Germinal center (tissue), 1 donor: ENCODE data around the gene CEMIP.

Source experiments
- DNase-seq: peaks from one replicate; pipeline ENCODE4 v3.0.0; 2012; ENCODE audit warnings: mixed read lengths, low spot score

CEMIP gene

DNA sequence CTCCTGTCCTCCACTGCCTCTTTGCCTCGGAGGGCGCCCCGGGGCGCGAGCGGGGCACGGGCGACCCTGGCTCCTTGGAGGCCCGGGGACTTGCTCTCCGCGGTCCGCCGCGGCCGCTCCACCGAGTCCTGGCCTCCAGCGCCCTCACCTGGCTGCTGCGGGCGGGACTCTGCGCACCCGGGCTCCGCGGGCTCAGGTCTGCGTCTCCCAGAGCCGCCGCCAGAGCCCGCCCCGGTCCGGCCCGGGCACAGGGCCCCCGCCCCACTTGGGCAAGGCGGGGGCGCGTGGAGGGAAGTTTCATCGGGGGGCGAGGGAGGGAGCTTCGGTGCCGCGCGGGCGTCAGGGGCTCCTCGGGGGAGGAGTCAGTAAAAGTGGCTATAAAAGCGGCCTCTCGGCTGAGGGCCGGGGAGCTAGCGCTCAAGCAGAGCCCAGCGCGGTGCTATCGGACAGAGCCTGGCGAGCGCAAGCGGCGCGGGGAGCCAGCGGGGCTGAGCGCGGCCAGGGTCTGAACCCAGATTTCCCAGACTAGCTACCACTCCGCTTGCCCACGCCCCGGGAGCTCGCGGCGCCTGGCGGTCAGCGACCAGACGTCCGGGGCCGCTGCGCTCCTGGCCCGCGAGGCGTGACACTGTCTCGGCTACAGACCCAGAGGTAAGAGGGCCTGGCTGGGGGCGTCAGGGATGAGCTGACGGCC lies at the start of gene CEMIP:
CEMIP (plus strand) TSS at position 407 of the 694 bp plus-strand sequence. CDS start 94,510 bp downstream, outside the sequence.
- peak; percentile 57 for DNase-seq

DNA sequence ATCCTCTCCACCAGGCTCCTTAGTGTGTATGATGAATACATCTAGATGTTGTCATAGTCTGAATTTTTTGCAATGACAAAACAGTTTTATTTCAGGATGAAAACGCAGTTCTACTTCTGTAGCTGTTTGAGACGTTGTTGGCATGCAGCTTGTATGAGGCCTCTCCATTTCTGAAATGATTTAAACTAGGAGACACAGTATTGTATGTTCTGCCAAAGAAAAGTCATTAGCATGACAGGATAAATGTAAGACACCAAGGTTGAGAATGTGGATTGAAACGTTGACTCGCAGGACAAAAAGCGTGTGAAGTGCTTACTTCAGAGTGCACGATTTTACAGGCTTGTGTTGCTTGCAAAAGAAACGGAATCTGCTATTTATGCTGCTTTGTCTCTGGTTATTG lies 48.8 kb upstream of the CEMIP start:
- no peak for DNase-seq

GRCh38 chr15:80730926-80731325 lies 48.2 kb upstream of the CEMIP start:
- DNase-seq, result no peak

DNA sequence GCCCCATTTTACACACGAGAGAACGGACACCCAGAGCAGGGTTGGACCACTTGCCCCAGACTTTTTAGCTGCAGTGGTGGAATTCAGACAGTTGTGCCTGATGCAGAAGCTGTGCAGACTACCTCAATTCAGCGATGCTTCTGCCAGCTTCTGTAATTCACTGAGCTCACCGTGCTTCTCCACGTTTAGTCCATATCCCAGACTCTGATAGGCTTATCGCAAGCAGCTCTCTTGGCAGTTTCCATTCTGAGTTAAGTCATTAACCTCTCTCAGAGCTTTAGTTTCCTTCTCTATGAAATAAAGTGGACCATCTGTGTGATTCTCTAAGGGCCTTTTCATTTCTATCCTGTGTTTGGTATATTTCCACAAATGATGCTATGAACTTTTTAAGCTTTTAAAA lies 47.0 kb upstream of the CEMIP start:
- no peak for DNase-seq

DNA sequence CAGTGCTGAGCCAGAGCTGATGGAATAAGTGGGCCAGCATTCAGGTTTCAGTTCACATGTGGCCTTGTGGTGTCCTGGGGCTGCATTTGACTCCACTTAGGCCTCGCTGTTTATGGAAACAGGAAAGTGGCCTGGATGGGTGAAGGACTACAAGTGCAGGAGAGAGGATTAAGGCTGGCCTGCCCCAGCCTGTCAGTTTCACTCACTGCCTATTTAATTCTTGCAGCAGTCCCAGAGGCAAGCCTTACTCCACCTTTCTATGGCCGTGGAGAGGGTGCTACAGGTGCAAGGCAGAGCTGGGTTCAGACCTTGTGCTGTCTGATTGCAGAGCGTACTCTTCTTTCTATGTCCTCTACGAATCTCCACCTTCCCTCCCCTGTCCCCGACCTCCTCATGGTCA lies 46.4 kb upstream of the CEMIP start:
- no peak for DNase-seq

GRCh38 chr15:80733460-80733859 lies 45.7 kb upstream of the CEMIP start:
- no peak for DNase-seq

DNA sequence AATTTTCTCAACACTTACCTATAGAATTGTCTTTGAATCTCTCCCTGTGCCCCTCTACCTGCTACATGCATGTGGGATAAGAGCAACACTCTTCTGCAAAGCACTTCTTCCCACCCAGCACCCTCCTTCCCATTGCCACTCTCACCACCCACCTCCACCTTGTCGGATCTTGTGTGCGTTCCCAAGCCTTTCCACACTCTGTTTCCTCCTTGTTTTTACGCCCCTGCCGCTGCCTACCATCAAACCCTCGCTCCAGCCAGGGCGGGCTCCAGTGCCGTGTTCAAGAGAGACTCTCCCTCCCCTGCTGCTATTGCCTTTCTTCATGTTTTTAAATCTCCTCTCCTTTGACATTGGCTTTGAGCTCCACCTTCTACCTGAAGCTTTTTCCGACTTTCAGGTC lies 43.8 kb upstream of the CEMIP start:
- DNase-seq, result no peak

DNA sequence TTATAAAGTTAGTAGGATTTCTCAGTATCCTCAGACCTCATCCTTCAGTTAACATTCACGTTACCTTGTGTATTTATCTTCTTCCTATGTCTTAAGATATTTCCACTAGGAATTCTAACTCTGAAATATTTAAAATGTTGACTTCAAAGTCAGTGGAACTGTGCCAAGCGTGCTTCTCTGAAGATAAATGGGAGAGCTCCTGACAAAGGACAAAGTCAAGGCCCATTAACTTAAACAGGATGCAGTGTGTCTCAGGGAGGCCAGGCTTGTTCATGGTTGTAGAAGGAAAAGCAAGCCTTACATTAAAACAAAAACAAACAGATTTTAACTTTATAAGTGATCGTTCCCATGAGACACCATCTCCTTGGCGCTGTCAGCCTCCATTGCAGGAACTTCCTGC lies 42.6 kb upstream of the CEMIP start:
- no peak for DNase-seq

DNA sequence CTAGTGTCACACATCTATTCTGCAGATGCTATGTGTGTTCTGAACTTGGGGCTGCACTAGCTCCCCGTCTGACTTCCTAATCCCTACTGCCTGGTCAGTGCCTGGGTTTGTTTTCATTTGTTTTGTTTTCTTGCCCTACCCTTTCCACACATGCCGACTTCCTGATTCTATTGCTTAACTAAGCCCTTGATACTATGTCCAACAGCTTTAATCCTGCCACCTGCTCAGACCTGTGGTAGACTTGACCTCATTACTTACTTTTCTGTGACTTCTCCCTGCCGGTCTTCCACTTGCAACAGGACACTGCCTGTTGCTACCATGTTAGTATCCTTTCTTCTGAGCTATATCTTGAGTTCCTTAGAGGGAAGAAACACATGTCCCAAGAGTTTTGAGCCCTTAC lies 39.3 kb upstream of the CEMIP start:
- no peak for DNase-seq

- no peak for DNase-seq
Measured at GRCh38 chr15:80742081-80742480, 37.1 kb upstream of the CEMIP start.

DNA sequence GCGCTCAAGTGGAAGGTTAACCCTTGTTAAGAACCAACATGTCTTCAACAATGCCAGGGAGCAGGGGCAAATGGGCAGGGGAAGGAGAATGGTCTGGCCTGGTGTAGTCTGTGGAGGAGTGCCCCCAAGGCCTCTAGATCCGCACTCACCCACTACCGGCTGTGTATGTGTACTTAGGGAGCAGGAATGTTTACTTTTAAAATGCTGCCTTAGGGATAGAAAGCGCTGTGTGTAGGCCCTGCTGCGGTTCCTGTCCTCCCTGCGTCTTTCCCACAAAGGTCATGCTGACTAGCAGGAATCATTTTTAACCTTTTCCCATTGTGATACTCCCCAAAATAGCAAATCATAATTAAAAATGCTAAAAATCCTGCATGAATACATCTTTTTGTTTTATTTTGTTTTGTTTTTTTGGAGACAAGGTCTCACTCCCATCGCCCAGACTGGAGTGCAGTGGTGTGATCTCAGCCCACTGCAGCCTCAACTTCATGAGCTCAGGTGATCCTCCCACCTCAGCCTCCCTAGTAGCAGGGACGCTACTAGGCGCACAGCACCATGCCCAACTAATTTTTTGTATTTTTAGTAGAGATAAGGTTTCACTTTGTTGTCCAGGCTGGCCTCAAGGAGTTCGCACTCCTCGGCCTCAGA lies 35.9 kb upstream of the CEMIP start:
- no peak for DNase-seq

DNA sequence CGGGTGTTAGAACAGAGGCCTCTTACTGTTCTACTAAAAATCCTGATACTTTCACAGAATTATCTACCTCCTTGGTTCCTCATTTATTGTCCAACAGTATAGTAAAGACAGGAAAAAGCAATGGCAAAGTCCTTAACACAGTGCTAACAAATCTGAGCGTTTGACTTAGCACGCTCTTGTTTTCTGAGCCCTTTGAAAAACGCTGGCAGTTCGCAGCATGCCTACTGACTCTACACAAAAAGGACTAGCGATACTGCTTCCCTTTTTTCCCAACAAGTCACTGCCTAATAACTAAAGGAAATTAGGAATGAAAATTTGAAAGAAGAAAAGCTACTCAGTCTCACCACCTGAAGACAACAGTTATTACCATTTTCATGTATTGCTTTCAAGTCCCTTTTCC lies 34.8 kb upstream of the CEMIP start:
- DNase-seq, result no peak

- DNase-seq, result no peak
Measured at GRCh38 chr15:80744826-80745225, 34.3 kb upstream of the CEMIP start.

GRCh38 chr15:80745888-80746287 lies 33.3 kb upstream of the CEMIP start:
- no peak for DNase-seq

DNA sequence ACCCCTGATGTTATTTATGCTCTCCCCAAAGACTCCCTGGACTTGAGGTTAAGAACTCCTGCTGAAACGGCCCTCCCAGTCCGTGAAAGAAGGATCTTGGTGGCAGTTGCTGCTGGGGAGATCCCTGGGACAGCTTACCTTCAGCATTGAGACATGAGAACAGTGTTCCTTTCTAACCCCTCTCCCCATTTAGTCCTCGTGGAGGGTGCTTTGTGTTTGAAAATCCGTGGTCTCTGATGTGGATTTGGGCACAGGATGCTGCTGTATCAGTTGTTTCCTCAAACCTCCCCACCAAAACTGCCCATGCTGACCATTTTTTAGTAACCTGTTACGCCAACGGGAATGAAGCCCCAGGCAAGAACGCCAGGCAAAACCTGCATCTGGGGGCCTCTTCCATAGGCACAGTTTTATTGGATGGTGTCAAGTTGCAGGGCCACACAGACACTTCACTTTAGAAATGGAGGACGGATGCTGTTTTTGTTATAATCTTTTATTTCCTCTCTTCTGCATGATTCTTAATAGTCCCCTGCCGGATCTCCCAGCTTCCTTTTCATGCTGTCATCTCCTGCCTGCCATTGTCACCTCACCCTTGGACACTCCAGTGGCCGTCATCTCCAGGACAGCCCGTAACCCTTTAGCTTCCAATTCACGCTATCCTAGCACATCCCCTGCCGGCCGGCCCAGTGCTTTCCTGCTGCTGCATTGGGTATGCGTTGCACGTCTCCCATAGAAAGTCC lies 31.7 kb upstream of the CEMIP start:
- no peak for DNase-seq

- no peak for DNase-seq
Measured at GRCh38 chr15:80749589-80749988, 29.6 kb upstream of the CEMIP start.

GRCh38 chr15:80750575-80750974 lies 28.6 kb upstream of the CEMIP start:
- DNase-seq, result no peak

DNA sequence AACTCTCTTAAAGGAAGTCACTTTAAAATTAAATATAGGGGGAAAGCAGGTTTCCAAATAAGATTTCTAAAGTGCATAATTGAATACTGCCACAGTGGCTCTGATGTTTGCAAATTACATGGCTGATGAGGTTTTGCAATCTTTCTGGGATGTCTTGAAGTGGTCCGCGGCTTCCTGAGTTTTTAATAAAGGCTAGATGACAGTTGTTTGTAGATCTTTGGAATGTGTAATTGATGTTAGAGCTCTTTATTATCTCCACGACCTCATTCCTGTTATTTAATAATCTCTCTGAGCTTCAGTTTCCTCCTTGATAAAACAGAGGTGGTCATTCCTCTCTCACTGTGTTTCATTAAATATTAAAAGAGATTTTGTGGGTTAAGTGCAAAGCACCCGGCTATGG lies 27.0 kb upstream of the CEMIP start:
- DNase-seq, result no peak

DNA sequence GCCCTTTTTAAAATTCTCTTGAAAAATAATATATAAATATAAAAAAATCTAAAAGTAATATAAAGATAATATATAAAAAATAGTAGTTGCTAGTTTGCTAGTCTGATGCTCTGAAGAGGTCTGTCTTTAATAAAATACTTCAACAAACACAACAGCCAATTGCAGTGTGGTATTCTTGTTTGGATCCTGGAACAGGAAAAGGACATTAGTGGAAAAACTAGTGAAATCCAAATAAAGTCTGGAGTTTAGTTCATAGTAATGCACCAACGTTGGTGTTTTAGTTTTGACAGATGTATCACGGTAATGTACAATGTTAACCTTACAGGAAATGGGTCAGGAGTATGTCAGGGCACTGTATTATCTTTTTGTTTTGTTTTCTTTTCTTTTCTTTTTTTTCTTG lies 26.0 kb upstream of the CEMIP start:
- DNase-seq, result no peak

DNA sequence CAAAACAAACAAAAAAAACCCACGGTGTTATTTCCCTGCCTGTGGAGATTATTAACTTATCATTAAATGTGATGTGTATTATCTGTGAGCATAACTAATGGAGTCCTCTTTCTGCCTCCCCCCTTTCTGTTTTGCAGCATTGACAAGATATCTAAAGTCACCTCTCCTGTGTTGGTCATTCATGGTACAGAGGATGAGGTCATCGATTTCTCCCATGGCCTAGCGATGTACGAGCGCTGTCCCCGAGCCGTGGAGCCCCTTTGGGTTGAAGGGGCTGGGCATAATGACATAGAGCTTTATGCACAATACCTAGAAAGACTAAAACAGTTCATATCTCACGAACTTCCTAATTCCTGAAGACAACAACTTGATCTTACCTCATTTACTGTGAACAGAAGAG lies 25.2 kb upstream of the CEMIP start:
- DNase-seq, result no peak

DNA sequence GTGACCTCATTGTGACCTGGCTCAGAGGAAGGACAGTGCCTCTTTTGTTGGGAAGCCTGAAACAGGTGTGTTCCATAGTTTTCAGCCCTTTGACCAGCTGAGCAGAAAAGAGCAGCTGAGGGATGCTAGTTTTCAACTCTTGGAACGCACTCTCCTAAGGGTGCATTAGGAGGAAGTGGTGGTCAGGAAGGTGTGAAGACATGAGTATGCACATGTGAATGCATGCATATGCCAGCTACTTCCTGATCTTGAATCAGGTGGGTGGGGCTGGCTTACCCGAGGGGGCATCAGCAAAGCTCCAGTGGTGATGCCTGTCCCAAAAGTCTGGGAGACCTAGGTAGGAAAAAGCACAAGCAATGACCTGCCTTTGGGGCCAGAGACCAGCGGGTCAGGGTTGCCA lies 23.3 kb upstream of the CEMIP start:
- no peak for DNase-seq

GRCh38 chr15:80758130-80758745 lies 20.9 kb upstream of the CEMIP start:
- no peak for DNase-seq

- DNase-seq, result no peak
Measured at GRCh38 chr15:80760960-80761359, 18.2 kb upstream of the CEMIP start.
